ENCODE results near the gene RNF212.

RNF212 gene, protein sequence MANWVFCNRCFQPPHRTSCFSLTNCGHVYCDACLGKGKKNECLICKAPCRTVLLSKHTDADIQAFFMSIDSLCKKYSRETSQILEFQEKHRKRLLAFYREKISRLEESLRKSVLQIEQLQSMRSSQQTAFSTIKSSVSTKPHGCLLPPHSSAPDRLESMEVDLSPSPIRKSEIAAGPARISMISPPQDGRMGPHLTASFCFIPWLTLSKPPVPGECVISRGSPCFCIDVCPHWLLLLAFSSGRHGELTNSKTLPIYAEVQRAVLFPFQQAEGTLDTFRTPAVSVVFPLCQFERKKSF

DNA sequence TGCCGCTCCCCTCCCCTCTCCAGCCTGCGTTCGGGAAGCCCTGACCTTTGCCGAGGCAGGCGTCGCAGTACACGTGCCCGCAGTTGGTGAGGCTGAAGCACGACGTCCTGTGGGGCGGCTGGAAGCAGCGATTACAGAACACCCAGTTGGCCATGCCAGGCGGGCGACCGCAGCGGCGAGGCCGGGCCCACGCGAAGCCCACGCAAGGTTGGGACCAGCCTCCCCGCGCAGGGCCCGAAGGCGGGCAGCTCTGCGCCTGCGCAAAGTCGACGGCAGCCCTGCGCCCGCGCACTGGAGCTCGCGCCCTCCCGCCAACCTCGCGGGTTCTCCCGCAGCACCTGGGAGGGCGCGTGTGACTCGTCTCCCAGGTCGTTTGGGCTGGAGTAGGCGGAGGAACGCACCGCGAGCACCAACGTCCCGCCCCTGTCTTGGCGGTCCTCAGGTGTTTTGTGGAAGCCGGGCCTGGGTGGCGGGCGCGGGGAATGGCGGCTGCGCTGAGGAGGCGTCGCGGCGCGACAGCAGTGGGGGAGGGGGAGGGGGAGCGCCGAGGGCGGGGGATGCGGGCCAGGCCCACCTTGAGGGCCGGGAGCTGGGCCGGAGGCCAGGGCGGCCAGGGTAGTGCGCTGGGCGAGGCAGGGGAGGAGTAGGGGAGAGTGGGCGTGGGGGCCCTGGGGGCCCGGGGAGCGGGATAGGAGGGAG lies at the start of gene RNF212:
TSS of gene RNF212 (minus strand) at position 254 of the 699 bp plus-strand sequence. CDS start at position 154, 100 bp downstream.
- DNase-seq (ENCODE audit: low read depth): no peak
- no peak for TF ChIP-seq CTCF (IDR thresholded peaks at IDR 0.05; ENCODE audit: insufficient read depth, low read depth, low read length, missing control alignments)
- no peak within 1 kb of the TSS for H3K4me3 ChIP-seq (ENCODE audit: low read length)

GRCh38 chr4:1160351-1160750 lies 47.0 kb upstream of the RNF212 start:
- DNase-seq (ENCODE audit: low read depth): no peak
- no peak overlapping the region for H3K4me3 ChIP-seq (ENCODE audit: low read length)
- TF ChIP-seq CTCF (IDR thresholded peaks at IDR 0.05; ENCODE audit: insufficient read depth, low read depth, low read length, missing control alignments): no peak

DNA sequence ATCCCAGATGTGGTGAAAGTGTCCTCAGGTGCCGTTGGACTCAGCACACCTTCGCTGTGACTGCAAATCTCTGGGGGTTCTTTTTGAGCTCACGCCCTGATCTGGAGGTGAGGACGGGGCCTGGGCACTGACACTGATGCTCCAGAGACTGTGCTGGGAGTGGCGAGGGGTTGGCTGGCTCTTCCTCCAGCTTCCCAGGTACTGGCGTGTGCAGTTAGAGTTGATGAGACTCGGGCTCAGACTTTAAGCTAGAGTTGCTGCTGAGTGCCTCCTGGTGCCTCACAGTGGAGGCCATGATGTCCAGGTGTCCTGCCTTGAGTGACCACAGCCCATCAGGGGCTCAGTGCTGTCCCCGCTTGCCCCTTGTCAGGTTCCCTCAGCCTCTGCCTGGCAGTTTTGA lies 42.7 kb upstream of the RNF212 start:
- no peak for DNase-seq (ENCODE audit: low read depth)
- no peak overlapping the region for H3K4me3 ChIP-seq (ENCODE audit: low read length)
- no peak for TF ChIP-seq CTCF (IDR thresholded peaks at IDR 0.05; ENCODE audit: insufficient read depth, low read depth, low read length, missing control alignments)

DNA sequence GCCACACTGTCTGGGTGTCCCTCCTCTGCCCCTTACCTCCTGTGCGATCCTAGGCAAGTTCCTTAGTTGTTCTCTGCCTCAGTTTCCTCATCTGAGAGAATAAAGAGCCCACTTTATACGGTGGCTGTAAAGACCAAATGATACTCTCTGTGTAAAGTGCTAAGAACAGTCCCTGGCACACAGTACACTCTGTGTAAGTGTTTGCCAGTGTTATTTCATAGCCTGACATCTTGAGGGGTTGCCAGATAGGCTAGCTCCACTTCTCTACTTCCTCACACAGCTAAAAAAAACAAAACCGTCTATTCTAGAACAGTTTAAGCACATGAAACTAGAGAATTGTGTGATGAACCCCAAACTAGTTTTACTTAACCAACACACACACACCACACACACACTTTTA lies 42.0 kb upstream of the RNF212 start:
- TF ChIP-seq CTCF (IDR thresholded peaks at IDR 0.05; ENCODE audit: insufficient read depth, low read depth, low read length, missing control alignments): no peak

GRCh38 chr4:1154523-1155182 lies 41.3 kb upstream of the RNF212 start:
- H3K4me3 ChIP-seq (ENCODE audit: low read length): no peak overlapping the region
- DNase-seq (ENCODE audit: low read depth): no peak
- no peak for TF ChIP-seq CTCF (IDR thresholded peaks at IDR 0.05; ENCODE audit: insufficient read depth, low read depth, low read length, missing control alignments)

More for the DNA sequence above, 42.0 kb upstream of the RNF212 start:
- no peak for DNase-seq (ENCODE audit: low read depth)
- no peak overlapping the region for H3K4me3 ChIP-seq (ENCODE audit: low read length)

DNA sequence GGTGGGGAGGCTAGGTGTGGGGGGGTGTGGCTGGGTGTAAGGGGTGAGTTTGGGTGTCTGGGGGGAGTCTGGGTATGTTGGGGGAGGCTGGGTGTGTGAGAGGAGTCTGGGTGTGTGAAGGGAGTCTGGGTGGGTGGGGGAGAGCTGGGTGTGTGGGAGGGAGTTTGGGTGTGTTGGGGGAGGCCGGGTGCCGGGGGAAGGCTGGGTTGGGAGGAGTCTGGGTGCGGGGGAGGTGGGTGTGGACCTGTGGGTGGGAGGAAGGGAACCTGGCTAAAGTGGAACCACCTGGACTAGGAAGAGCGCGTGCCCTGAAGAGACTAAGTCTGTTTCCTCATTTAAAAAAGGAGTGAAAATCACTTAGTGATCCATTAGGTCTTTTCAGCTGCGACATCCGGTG lies 40.8 kb upstream of the RNF212 start:
- TF ChIP-seq CTCF (IDR thresholded peaks at IDR 0.05; ENCODE audit: insufficient read depth, low read depth, low read length, missing control alignments): no peak
- no peak overlapping the region for H3K4me3 ChIP-seq (ENCODE audit: low read length)
- no peak for DNase-seq (ENCODE audit: low read depth)
